HG02938 (cell line): Measurements from ENCODE around the gene DNAJC18.
A peak's percentile ranks its signal among the peaks of the same experiment; 100 is the strongest.

Experiments
- ATAC-seq: cut with Tn5 transposase; IDR thresholded peaks from one replicate; pipeline ENCODE4 v1.9.1; 2021; ENCODE audit warnings: mild to moderate bottlenecking, moderate library complexity; ENCODE audit not compliant: unreplicated experiment

The DNAJC18 gene

DNA sequence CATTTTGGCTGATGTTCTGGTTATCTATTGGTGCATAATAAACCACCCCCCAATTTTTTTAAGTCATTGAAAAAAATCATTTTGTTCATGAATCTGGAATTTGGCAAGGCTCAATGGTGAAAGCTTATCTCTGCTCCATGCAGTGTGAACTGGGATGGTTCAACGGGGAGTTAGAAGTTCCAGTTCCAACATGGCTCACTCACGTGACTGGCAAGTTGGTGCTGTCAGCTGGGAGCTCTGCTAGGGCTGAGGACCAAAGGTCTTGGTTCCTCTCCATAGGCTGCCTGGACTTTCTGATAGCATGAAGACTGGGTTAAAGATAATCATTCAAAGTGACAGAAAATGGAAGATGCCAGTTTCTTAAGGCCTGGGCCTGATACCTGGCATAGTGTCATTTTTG, 32.4 kb downstream of the DNAJC18 start:
- ATAC-seq = no peak

DNA sequence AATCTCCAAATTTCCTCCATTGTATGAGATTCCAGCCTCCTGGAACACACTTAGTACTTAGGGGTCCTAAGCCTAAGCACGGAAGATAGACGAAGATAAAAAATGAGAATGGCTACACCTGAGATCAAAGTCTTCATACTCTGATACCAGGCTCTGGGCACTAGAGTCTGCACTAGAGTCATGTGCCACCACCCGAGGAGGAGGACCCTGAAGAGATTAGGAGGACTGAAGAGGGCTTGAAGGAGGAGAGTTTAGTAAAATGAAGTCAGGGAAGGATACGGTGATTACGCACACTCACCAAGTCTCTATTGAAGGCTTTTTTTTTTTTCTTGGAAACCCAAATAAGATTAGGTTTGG, 34.9 kb downstream of the DNAJC18 start:
- no peak for ATAC-seq

DNA sequence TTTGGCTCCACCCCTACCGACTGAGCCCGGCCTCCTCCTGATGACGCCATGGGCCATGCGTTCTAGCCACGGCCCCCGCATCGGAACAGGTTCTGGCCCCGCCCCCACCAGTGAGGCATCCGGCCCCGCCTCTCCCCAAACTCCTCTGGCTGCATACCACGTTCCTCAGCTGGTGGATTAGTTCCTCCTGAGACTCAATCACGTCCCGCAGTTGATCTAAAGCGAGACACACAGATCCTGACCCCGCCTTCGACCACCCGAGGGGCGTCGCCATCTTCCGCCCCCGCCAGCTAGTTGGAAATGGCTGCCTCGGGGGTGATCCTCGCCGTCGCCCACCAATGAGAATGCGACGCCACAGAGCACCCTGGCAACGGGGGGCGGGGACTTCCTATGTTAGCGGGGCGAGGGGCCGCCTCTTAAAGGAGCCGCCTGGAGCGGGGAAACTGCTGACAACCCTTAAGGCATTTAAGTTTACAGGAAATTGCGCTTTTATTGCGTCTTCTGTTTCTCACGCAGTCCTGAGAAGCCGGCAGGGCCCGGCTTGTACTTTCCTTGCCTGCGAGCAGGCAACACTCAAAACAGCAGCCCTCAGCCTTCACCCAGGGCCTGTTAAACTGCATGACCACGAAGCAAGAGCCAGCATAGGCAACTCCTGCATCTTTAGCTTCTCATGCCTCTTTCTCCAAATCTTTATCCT, 35.4 kb downstream of the DNAJC18 start, which contains the start of gene SPATA24:
TSS of gene SPATA24 (minus strand) at position 303 of the 697 bp plus-strand sequence. CDS start at position 274, 29 bp downstream.
- peak; percentile 78 for ATAC-seq

DNA sequence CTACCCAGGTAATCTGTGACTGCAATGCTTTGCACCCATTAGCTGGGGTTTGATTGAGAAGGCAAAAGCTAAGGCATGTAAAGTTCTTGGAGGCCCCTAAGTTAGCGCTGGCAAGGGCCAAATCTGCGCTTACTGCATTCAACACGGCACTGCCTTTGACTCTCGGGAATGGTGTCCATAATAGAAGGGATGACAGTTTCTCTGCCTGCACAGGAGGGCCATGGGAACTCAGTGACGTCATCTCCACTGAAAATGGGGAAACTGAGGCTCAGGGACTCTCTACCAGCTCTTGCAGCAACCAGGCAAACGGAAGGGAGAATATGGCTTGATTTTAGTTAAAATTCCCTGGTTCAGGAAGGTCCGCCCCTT, 35.9 kb downstream of the DNAJC18 start:
- ATAC-seq = peak; percentile 0

DNA sequence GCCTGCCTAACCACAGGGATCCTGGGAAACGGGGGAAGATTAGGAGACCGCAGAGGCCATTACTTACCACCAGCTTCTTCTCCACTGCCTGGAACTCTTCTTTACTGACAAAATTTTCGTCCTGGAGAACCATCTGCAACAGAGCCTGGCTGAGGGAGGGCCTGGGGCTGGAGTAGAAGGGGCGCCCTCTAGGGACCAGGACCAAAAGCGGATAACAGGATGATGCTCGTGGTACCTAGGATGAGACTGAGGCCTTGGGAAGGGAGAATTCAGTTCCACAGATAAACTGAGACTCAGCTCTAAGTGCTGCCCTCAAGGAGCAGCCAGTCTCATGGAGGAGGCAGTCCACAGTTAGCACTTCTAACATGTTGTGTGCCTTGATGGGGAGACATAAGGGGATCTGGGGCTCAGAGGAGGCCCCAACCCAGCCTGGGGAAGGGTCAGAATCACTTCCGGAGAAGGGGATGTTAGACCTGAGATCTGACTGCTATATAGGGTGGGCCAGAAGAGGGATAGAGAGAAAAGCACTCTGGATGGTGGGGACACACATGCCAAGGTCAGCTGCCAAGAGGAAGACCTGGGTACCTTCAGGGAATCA, 36.7 kb downstream of the DNAJC18 start:
- no peak for ATAC-seq

DNA sequence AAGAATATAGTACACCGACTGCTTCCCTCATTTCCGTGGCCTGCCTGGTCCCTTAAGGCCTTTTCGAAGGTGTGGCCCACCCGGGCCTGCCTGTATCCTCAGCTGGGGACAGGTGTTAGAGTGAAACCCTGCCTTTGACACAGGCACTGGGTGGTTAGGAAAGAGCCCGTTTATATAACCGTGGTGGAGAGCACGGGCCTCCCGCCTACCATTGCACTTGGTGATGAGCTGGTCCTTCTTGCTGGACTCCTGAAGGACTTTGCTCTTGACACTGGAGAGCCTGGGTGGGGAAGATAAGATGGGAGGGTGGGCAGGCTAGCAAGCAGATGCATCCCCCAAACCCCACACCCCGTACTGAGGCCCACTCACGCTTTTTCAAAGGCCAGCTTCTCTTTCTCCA, 37.8 kb downstream of the DNAJC18 start:
- ATAC-seq = no peak

DNA sequence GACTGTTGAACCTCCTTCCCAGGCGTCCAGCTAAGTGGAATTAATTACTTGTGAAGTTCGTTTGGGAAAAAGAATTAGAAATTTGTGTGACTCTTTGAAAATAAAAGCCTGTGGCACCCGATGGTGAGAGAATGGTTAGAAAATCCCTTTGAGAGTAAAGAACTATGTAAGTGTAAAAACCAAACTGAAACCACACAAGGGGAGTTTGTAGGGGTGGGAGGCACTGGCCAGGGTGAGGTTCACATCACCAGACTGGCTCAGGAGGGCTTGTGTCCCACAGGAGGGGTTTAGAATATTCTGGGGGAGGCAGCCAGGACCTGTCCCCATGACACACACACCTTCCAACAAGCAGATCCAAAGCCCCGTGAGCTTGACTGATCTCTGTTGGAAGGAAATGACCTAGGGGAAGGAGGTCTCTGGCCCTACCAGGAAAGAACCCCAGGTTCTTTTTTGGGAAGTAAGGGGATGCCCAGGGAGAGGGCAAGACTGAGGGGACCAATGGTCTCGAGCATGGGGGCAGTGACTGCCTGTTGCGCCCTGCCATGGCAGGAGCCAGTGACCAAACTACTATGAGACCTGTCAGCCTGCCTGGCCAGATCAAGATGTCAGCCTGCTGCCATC, 39.7 kb downstream of the DNAJC18 start:
- ATAC-seq = no peak

DNA sequence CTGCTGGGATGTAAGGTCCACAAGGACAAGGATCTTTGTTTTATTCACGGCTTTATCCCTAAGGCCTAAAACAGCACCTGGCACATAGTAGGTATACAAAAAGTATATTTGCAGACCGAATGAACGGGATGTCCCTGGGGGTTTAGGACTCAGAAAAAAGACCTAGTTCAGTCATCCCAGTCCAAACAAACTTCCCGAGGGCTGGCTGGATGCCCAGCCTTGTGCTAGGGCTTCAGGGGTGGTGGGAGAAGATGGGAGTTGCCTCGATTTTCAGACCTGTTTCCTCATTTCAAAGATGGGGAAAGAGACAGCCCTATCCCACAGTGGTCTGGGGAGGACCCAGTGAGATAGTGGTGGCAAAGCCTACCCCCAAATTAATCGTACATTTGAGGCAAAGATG, 41.4 kb downstream of the DNAJC18 start:
- ATAC-seq = no peak

DNA sequence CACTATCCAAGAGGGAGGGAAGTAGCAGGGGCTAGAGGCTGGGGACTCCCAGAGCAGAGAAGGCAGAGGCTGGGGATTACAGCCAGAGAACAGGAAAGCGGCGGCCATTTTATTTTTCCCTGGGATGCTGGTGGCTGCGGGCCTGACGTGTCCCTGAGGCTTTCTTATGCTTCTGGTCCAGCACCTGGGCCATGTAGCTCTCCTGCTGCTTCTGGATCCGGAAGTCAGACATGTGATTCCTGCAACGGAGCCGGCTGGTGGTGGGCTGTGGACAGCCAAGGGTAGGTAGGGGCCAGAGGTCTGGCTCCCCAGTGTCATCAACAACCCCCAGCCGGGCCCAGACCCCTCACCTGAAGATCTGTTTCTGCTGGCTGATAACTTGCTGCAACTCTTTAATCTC, 42.6 kb downstream of the DNAJC18 start:
- ATAC-seq = no peak

DNA sequence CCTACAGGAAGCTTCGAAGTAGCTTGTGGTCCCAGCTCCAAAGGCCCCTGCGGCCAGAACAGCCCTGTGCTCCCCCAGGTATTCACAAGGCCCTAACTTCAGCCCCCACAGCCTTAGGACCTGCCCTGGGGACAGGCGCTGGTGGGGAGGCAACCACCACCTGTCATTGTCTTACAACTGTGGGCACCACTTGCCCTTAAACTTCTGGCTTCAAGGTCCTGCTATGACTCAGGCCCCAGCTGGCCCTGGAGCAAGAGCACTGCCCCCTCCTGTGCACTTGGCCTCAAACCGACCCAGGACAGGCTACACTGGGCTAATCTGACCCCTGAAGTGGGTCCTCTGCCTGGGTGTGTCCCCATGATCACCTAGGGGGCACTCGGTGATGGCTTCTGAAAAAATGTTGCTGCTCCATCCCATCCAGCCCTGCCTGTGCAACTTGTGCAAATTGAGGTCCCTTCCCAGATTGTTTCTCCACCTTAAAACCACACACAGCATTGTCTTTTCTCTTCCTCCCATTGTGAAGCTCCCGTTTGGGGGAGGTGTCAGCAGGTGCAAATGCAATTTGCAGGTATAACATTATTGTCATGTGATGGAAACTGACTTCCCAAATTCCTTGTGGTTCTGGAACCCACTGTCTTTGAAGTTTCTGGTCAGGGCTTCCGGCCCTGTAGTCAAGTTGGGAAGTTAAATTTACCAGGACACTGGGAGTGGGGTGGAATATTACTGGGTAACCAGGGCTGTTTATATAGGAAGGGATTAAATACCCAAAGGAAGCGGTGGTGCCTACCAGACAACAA, 43.3 kb downstream of the DNAJC18 start:
- ATAC-seq = no peak

DNA sequence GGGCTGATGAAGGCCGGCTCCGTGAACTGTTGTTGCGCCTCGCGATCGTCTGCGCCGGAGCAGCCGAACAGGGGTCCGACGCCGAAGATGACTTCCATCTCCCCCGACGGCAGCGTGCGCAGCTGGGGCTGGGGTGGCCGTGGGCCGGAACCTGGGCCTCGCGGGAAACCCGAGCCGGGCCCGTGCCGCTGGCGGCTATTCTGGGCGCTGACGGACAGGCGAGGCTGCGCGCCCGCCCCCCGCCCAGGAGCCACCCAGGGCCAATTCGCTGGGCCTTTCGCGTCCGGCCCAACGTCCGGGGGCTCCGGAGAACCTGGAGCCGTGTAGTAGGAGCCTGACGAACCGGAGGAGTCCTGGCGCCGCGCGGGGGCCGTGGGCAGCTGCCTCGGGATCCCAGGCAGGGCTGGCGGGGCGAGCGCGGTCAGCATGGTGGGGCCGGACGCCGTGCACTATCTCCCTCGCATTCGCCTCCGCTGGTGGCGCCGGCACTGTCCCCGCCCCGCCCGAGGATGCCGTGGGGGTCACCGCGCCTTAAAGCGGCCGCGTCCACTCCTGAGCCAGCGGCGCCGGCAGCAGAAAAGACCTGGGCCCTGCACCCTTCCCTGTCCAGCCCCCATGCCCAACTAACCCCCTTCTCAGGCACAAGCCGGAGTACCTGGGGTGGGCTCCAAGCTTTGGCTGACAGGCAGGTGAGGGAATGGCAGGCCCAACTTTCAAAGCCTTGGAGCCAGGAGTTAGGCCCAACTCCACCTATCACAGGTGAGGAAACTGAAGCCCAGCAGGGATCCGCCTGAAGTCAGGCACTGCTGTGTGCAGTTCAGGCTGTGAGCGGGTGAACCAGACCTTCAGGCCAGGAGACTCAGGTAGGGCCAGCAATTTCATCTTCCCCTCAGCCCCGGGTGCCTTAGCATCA, 44.4 kb downstream of the DNAJC18 start, which contains the start of gene PROB1:
TSS of gene PROB1 (minus strand) at position 451 of the 913 bp plus-strand sequence. CDS start at position 428, 23 bp downstream.
- no peak for ATAC-seq

DNA sequence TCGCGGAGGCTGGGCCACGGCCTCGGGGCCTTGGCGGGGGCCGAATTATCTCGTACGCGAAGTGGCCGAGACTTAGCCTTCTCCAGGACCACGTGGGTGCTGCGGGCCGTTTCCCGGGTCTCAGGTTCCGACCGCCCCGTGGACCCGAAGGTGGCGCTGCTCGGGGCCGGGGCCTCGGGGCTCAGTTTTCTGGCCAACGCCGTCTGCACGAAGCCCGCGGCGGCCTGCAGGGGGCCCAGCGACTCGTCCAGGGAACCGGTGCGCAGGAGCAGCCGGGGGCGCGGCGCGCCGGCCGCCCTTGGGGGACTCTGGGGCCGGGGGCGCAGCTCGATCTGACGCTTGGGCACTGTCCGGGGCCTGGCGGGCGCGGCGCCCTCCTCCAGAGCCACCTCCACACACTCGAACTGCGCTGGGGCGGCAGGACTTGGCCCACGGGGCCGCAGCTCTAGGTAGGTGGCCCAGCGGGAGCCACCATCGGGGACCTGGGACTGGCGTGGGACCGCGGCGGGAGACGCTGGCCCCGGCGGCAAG, 45.1 kb downstream of the DNAJC18 start:
- no peak for ATAC-seq

DNA sequence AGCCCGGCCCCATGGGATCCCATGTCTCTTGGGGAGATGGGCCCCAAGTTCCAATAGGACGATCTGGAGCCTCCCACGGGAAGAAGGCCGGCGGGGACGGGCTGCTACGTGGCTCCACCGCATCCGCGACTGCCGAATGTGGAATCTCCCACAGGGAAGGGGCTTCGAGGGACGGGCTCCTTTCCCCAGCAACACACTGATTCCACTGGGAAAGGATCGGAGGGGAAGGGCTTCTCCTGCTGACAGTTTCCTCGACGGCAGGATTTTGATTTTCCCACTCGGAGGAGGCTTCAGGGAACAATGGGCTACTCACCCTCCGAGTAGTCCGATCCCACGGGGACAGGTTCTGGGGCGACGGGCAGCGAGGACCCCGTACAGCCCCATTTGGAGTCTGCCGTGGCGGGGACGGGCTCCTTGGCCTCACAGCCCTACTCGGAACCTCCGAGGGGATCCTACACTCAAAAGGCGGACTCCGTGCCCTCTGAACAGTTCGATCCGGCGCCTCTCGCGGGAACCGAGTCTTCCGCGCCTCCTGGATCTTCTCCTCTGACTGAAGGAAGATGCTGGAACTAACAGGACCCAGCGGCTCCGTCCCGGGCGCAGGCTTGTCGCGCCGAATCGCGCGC, 45.7 kb downstream of the DNAJC18 start:
- ATAC-seq = no peak

DNA sequence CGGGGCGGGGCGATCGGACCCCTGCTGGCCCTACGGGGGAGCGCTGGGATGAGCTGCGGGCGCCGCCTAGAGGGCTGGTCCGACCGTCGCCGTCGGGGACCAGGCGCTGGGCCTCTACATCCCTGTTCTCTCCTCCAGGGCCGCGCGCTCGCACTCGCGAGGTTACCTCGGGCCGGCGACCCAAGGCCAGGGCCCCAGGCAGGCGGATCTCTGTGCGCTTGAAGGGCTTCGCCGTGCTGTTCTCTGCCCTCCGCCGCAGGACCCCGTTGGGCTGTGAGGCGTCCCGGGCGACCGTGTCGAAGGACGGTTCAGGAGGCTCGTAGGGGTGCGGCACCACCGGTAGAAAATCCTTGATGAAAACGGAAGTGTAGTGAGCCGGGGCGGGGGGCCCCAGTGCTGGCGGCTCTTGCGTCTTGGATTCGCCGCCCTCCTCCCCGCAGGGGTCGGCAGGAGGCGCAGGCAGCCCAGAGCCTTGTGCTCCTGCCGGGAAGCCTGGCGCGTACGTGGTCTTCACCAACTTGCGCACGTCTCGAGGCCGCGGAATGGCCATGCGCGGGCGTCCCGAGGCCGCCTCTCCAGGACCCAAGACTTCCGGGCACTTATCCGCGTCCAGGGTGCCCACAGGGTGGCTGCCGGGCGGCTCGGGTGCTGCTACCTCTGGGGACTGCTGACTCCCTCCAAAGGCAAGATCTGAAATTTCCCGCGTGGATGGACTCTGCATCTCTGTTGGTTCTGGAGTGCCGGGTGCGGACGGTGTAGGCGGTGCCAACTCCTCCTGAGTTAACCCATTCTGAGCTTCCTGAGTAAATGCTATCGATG, 46.4 kb downstream of the DNAJC18 start:
- peak; percentile 43 for ATAC-seq

DNA sequence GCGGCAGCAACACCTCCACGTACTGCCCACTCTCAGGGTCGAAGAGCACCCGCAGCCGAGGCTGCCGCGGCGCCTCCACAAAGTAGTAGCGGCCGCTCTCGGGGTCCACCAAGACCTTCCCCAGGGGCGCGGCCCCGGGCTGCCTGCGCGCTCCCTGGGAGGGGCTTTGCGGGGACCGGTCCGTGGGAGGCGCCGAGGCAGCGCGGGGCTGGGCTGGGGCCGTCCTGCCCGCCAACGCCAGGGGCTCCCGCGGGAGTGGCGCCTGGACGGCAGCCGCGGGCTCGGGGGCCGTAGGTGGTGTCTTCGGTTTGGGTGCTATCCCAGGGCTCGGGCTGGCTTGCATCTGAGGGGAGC, 47.0 kb downstream of the DNAJC18 start:
- no peak for ATAC-seq

DNA sequence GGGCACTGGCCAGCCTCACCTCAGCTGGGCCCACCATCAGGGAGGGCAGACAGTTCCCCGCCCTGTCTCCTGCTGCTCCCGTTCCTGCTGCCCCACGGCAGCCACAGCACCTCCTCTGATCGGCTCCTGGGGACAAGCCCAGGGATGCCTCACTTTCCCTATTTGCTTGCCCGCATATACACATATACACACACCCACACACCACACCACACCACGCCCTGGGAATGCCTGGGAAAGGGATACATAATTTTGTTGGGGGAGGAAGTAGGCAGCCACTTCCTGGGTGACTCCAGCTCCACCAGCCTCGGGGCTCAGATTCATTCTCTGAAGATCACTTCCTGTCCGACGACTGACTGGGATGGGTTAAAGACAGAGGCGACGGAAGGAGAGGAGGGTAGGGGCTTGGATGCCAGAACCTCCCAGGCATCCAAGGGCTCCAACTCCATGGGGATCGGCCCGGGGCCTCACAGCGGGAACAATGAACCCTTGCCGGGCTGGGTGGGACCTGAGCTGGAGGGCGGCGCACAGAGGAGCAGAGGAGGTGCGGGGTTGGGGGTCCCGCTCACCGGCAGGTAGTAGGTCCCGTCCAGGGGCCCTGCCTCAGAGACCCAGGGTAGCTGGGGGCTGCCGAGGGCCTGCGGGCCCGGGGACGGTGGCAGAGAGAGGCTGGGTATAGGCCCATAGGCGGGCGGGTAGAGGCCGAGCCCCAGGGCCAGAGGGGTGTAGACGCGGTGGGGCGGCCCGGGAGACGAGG, 47.6 kb downstream of the DNAJC18 start:
- ATAC-seq = no peak

DNA sequence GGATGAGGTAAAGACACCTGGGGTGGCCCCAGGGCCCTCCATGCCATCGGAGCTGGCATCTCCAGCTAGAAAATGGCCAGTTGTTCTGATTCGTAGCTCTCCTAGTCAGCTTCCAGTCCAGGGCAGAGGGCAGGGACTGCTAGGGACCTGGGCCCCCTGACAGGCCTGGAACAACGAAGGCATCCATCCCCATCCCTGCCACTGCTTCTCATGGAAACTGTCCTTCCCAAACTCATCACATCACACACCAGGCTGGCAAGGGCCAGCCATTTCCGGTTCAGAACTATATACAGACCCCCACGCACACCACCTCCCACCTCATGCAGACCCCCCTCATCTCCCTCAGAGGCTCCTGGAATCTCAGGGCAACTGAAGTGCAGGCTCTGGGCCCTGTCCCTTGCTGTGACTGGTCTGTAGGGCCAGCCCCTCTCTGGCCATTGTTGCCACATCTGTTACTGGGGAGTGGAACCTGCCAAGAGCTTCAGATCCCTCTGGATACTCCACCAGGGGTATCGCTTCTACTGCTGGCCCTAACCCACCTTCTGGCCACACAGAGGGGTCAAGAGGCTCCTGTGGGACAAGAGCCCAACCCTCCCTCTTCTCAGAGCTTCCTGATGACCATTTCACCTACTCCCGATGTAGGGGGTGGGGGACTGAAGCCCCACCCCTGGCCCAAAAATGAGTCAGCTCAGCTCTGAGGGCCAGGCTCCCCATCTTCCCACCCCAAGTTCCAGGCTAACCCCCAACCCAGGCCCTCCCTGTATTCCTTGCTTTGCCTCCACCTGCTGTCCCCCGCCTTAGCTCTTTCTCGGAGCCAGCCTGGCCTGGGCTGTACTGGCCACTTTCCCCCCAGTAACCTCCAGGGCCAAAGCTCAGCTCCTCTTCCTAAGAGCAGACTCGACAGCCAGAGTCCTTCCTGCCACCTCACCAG, 48.4 kb downstream of the DNAJC18 start:
- no peak for ATAC-seq
